COLO829 (cell line): ENCODE data around the gene PCNT.
"Not testable (repeated sequence)": the region's sequence is repeated elsewhere in the genome, so short reads cannot be mapped to it uniquely, and the experiment has no call there.

ENCODE experiments used
- DNase-seq: peaks from one replicate; pipeline ENCODE4 v3.0.0; 2012; ENCODE audit warnings: low spot score

PCNT gene

GRCh38 chr21:46356494-46357334, 32.8 kb downstream of the PCNT start:
- DNase-seq: no peak

- no peak for DNase-seq
Measured at GRCh38 chr21:46357335-46357604, 33.3 kb downstream of the PCNT start.

DNA sequence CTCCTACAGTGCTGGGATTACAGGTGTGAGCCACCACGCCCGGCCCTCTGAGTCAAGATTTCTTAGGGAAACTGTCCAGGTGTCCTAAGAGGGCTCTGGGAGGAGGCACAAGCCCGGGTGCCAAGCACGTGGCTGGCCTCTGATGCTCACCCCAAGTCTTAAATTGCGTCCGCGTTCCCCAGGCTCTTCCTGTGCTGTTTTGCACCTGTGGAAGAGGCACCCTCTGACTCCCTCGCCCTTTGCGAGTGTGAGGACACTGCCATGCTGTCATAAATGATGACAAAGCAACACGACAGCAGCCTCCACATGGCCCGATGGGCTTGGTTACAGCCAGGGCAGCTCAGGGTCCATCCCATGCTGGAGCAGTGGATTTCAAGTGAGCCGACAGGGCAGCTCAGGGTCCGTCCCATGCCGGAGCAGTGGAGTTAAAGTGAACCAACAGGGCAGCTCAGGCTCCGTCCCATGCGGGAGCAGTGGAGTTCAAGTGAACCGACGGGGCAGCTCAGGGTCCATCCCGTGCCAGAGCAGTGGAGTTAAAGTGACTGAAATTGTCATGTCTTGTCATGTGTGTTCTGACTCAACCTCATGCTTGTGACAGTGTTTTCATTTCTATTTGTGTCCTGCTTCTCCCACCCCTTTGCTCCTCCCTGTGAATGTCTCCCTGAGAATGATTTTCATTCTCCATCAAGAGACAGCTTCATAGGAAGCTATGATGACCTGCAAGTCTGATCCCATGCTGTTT, 33.9 kb downstream of the PCNT start:
- no peak for DNase-seq

- DNase-seq: no peak
Measured at GRCh38 chr21:46361176-46361575, 37.2 kb downstream of the PCNT start.

DNA sequence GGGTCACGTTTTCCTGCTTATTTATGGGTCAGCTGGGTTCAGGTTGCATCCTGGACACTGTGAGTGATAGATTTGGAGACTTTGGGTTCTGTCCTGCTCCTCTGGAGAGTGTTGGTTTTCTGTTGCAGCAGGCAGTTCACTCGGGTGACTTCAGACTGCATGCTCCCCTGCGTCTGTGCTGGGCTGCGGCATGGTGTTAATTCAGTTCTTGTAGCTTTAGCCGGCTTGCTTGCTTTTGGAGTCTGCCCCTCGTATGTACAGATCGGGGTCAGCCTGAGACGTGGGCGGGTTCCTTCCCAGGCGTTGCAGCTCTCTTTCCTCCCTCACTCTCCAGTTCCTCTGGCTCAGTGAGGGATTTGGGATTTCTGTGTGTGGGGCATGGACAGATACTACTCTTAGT, 38.0 kb downstream of the PCNT start:
- DNase-seq: no peak

DNA sequence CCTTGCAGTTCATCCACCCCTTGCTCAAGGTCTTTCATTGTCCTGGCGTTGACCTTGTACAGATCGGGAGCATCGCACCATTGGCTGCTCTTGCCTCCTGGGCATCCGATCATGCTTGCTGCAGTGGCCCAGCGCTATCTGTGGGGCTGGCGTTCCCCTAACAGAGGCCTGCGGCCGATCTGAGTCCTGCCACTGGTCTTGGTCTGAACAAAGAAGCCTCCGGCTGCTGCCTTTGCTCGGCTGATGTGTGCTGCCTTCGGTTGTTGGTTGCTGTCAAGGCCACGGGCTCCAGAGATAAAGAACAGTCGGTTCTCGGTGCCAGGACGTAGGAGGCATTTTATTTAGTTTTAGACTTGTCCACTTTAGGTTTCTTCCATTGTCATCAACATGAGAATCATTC, 39.0 kb downstream of the PCNT start:
- DNase-seq: no peak

DNA sequence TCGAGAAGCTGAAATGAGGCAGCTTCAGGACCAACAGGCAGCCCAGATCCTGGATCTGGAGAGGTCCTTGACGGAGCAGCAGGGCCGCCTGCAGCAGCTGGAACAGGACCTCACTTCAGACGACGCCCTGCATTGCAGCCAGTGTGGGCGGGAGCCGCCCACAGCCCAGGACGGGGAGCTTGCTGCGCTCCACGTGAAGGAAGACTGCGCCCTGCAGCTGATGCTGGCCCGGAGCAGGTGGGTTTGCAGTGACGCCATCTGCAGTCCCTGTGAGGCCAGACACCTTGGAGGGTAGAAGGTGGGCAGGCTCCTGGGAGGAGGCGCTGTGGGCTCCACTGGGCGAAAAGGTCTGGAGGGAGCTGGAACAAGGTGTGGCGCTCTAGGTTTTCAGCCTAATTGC, 39.7 kb downstream of the PCNT start:
- DNase-seq: no peak

GRCh38 chr21:46366091-46366490, 42.1 kb downstream of the PCNT start:
- DNase-seq: no peak

DNA sequence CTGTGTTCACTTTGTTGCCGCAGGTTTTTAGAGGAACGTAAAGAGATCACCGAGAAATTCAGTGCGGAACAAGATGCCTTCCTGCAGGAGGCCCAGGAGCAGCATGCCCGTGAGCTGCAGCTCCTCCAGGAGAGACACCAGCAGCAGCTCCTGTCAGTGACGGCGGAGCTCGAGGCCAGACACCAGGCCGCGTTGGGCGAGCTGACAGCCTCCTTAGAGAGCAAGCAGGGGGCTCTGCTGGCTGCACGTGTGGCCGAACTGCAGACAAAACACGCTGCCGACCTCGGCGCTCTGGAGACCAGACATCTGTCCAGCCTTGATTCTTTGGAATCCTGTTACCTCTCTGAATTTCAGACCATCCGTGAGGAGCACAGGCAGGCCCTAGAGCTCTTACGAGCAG, 42.6 kb downstream of the PCNT start:
- no peak for DNase-seq

DNA sequence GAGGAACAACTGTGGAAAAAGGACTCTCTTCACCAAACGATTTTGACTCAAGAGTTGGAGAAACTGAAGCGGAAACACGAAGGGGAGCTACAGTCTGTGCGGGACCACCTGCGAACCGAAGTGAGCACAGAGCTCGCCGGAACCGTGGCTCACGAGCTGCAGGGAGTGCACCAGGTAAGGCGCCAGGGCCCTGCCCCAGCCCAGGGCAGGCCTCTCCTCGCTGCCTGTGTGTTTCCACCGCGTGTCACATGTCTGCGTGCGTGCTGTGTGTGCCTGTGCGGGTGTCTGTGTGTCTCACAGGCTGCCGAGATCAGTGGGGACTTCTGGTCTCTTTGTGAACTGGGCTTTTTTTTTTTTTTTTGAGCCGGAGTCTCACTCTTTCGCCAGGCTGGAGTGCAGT, 43.0 kb downstream of the PCNT start:
- no peak for DNase-seq

DNA sequence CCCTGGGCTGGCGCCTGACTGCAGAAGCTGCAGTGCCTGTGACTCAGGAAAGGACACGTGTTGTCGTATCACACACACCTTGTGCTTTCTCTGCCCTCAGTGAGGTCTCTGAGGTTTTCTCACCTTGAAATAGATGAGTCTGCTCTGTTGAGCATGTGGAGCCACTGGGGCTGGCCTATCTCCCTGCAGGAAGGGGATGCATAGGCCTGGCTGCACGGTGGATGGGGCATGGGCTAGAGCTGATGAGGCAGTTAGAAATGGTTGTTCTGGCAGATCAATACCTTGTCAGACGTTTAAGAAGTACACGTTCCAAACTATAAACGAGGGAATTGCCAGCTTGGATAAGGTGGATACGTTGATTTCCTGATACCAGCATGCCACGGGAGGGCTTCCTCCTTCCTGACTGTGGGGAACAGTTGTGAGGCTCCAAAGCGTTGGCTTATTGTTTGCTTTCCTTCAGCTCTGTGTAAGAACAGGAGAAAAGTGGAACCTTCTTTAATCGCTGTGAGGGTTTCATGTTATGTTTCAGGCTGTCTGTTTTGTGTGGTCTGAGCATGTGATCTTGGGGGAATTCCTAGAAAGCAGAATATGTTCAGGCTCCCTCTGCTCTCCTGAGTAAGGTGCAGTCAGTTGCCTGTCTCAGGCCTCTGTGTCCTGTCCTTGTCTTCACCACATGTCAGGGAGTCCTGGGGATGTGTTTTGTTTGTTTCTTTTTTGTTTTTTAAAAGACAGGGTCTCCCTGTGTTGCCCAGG, 44.8 kb downstream of the PCNT start:
- DNase-seq: no peak

- no peak for DNase-seq
Measured at GRCh38 chr21:46369520-46370235, 45.7 kb downstream of the PCNT start.

GRCh38 chr21:46371204-46372013, 47.5 kb downstream of the PCNT start:
- DNase-seq: no peak

GRCh38 chr21:46372014-46372485, 48.1 kb downstream of the PCNT start:
- no peak for DNase-seq

DNA sequence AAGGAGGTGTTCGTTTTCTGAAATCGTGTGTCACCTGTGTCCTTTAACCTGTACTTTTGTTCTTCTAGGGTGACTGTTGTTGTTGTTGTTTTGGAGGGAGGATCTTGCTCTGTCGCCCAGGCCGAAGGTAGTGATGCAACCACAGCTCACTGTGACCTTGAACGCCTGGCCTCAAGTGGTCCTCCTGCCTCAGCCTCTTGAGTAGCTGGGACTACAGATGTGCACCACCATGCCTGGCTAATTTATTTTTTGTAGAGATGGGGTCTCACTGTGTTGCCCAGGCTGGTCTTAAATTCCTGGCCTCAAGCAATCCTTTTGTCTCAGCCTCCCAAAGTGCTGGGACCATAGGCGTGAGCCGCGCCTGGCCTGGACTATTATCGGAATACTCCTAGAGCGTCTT, 49.0 kb downstream of the PCNT start:
- not testable (repeated sequence) for DNase-seq

- DNase-seq: no peak
Measured at GRCh38 chr21:46374761-46375389, 50.9 kb downstream of the PCNT start.

DNA sequence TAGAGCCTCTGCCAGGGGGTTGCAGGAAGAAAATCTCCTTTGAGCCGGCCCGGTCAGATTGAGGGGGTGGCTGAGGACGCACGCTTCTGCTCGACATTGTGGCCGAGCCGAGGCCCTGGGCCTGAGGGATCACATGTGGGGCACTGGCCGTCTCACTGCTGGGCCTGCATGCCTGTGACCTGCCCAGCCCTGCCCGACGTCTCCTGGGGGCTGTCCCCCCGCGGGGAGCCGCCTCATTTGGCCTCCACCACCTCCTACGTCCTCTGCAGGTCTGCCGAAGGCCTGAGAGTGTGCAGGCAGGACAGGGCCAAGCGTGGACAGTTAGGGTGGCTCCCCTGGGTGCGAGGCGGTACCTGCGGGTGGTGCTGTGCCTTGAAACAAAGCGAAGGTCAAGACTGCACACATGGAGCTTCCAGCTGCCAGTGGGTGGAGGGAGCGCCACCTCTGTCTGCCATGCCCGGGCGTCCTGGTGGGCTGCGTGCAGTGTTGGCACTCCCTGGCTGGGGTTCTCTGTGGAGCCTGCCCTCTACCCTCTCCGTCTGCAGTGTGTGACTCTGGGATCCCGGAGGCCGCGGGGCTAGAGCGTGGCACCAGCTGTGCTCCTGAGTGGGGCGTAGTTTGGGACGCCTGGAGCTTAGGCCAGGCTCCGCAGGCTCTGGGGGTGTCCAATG, 51.7 kb downstream of the PCNT start:
- DNase-seq: no peak

GRCh38 chr21:46376231-46376628, 52.3 kb downstream of the PCNT start:
- no peak for DNase-seq

DNA sequence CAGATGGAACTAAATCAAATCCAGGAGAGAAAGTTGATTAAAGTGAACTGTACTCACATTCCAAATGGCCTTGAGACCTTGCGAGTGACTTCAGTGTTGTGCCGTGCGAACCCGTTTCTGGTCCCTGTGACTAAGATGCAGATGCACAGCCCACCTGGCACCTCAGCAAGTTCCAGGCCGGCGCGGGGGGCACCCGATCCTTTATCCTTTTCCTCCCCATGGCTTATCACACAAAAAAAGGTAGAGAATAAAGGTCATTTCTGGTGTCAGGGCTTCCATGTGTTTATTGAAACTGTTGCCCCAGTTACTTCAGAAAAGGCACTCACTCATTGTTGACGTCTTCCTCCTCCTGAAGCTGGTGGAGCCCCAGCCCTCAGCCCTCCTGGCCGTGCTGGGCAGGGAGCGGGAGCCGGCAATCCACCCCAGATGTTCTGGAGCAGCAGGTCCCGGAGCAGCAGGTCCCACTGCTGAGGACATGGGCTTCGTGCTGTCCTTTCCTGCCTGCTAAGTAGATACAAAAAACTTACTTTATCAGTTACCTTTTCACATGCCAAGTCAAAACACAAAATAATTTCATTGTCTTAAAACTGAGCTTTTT, 53.0 kb downstream of the PCNT start:
- no peak for DNase-seq

GRCh38 chr21:46377789-46378188, 53.8 kb downstream of the PCNT start:
- no peak for DNase-seq
